ENCODE data around the gene GUCY1A2.

GUCY1A2 gene

GRCh38 chr11:106727256-106727655 lies 291.0 kb downstream of the GUCY1A2 start:
- no peaks in the 10 kb centered on the region for H3K4me1 ChIP-seq

GRCh38 chr11:106724293-106724892 lies 293.9 kb downstream of the GUCY1A2 start:
- TF ChIP-seq CTCF (IDR thresholded peaks at IDR 0.05; ENCODE audit: low read depth, low read length), result no peak
- Histone ChIP-seq H3K9me3 (no peaks in the 10 kb centered on the region), H3K4me3 (ENCODE audit: low read depth, low read length) (no peak overlapping the region), H3K27me3 (no peaks in the 10 kb centered on the region), H3K36me3 (no peaks in the 10 kb centered on the region), H3K4me1 (no peaks in the 10 kb centered on the region)
- no peak for DNase-seq

More at GRCh38 chr11:106727256-106727655, 291.0 kb downstream of the GUCY1A2 start:
- H3K27me3 ChIP-seq, result no peaks in the 10 kb centered on the region
- no peaks in the 10 kb centered on the region for H3K9me3 ChIP-seq
- no peaks in the 10 kb centered on the region for H3K36me3 ChIP-seq
- DNase-seq, result no peak
- H3K4me3 ChIP-seq (ENCODE audit: low read depth, low read length), result no peak overlapping the region
- TF ChIP-seq CTCF (IDR thresholded peaks at IDR 0.05; ENCODE audit: low read depth, low read length), result no peak

- TF ChIP-seq CTCF (IDR thresholded peaks at IDR 0.05; ENCODE audit: low read depth, low read length), result no peak
- DNase-seq, result no peak
- Histone ChIP-seq H3K4me1 (no peaks in the 10 kb centered on the region), H3K9me3 (no peaks in the 10 kb centered on the region), H3K4me3 (ENCODE audit: low read depth, low read length) (no peak overlapping the region), H3K27me3 (no peaks in the 10 kb centered on the region), H3K36me3 (no peaks in the 10 kb centered on the region)
Observed at GRCh38 chr11:106723071-106723470, 295.2 kb downstream of the GUCY1A2 start.

GRCh38 chr11:106717222-106717621 lies 301.1 kb downstream of the GUCY1A2 start:
- Histone ChIP-seq H3K27me3 (no peaks in the 10 kb centered on the region), H3K4me1 (no peaks in the 10 kb centered on the region), H3K4me3 (ENCODE audit: low read depth, low read length) (no peak overlapping the region), H3K36me3 (no peaks in the 10 kb centered on the region), H3K9me3 (no peaks in the 10 kb centered on the region)
- no peak for TF ChIP-seq CTCF (IDR thresholded peaks at IDR 0.05; ENCODE audit: low read depth, low read length)
- no peak for DNase-seq

- Histone ChIP-seq H3K36me3 (no peaks in the 10 kb centered on the region), H3K9me3 (no peaks in the 10 kb centered on the region)
- no peak for TF ChIP-seq CTCF (IDR thresholded peaks at IDR 0.05; ENCODE audit: low read depth, low read length)
Observed at GRCh38 chr11:106714199-106714598, 304.1 kb downstream of the GUCY1A2 start.

GRCh38 chr11:106708348-106708747 lies 309.9 kb downstream of the GUCY1A2 start:
- TF ChIP-seq CTCF (IDR thresholded peaks at IDR 0.05; ENCODE audit: low read depth, low read length), result no peak
- no peaks in the 10 kb centered on the region for H3K27me3 ChIP-seq
- H3K36me3 ChIP-seq, result no peaks in the 10 kb centered on the region
- no peak overlapping the region for H3K4me3 ChIP-seq (ENCODE audit: low read depth, low read length)
- no peaks in the 10 kb centered on the region for H3K4me1 ChIP-seq
- H3K9me3 ChIP-seq, result no peaks in the 10 kb centered on the region
- DNase-seq, result no peak

More at GRCh38 chr11:106714199-106714598, 304.1 kb downstream of the GUCY1A2 start:
- Histone ChIP-seq H3K27me3 (no peaks in the 10 kb centered on the region), H3K4me3 (ENCODE audit: low read depth, low read length) (no peak overlapping the region), H3K4me1 (no peaks in the 10 kb centered on the region)
- no peak for DNase-seq

Measured in BE2C (cell line).